HG03025 (cell line): ENCODE measurements around the gene KRTAP4-9.
"Not testable (repeated sequence)": the region's sequence is repeated elsewhere in the genome, so short reads cannot be mapped to it uniquely, and the experiment has no call there.

Experiments
- ATAC-seq: cut with Tn5 transposase; IDR thresholded peaks from one replicate; pipeline ENCODE4 v1.9.1; 2021; ENCODE audit warnings: mild to moderate bottlenecking, moderate library complexity; ENCODE audit not compliant: unreplicated experiment, low FRiP score

Gene KRTAP4-9

DNA sequence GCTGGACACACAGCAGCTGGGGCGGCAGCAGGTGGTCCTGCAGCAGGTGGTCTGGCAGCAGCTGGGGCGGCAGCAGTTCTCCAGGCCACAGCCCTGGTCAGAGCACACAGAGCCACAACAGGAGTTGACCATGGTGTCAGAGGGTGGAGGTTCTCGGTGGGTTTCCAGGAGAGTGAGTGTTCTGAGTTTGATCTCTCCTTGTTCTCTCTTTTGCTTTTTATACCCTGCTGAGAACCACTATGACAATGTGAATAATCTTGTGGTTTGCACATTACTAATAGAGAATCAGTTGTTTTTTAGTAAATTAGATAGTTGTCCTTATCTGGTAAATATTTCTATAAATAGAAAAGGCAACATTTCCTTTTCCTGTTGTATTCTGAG lies 18.8 kb downstream of the KRTAP4-9 start, which contains the start of gene KRTAP4-12:
Gene KRTAP4-12 (minus strand): TSS at position 192 of the 381 bp plus-strand sequence. CDS start 60 bp downstream, at position 132.
- not testable (repeated sequence) for ATAC-seq

DNA sequence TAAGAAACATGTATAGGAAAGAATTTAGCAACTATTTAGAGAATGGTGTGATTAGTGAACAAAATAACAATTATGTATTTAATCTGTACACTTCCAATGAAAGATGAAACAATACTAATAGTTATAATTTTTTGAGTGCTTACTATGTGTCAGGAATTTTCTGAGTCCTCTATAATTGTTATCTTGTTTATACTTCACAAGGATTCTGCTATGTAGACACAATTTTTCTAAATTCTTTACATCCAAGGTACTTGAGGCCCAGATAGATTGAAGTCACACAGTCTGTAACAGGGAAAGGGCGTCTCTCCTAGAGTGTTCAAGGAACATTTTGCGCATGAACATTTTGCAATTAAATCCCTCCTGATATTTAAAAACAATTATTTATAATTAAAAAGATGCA lies 19.9 kb downstream of the KRTAP4-9 start:
- ATAC-seq: no peak

DNA sequence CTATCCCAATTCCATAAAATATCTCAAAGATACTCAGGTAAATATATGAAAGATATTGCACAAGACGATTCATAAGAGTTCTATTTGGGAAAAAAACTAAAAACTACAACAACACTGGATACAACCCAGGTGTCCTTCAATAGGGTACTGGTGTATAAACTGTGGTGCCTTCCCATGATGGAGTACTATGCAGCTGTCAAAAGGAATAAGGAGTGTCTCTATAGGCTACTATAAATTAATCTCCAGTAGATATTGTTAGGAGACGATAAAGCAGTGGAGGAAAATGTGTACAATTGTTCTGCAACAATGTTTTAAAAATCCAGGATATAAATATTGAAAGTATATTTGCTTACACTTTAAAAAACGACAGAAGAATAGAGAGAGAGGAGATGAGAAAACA lies 21.2 kb downstream of the KRTAP4-9 start:
- no peak for ATAC-seq

DNA sequence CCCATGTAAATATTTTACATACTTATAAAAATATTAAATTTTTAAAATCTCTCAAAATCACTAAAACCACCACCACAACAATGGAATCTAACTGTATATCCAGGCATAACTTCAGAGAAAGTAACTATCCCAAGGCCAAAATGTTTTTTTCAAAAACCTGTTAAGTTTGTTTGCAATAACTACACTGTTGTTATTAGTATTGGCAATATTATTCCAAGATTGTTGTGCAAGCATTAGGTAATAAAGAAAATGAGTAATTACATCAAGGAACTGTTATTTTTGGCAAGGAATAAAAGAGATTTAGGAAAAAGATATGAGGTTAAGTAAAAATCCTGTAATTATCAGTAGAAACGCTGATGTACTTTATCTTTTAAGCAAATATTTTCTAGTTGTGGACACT lies 22.2 kb downstream of the KRTAP4-9 start:
- ATAC-seq: no peak

GRCh38 chr17:41131979-41132378 lies 26.8 kb downstream of the KRTAP4-9 start:
- no peak for ATAC-seq

GRCh38 chr17:41133880-41134735 lies 28.9 kb downstream of the KRTAP4-9 start:
- ATAC-seq: no peak

DNA sequence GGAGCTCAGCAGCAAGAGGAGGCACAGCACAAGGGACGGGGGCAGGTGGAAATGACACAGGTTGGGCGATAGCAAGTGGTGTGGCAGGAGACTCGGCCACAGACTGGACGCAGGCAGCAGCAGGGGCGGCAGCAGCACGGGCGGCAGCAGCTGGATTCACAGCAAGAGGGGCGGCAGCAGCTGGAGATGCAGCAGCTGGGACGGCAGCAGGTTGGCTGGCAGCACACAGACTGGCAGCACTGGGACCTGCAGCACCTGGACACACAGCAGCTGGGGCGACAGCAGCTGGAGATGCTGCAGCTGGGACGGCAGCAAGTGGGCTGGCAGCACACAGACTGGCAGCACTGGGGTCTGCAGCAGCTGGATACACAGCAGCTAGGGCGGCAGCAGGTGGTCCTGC lies 34.7 kb downstream of the KRTAP4-9 start:
- not testable (repeated sequence) for ATAC-seq

DNA sequence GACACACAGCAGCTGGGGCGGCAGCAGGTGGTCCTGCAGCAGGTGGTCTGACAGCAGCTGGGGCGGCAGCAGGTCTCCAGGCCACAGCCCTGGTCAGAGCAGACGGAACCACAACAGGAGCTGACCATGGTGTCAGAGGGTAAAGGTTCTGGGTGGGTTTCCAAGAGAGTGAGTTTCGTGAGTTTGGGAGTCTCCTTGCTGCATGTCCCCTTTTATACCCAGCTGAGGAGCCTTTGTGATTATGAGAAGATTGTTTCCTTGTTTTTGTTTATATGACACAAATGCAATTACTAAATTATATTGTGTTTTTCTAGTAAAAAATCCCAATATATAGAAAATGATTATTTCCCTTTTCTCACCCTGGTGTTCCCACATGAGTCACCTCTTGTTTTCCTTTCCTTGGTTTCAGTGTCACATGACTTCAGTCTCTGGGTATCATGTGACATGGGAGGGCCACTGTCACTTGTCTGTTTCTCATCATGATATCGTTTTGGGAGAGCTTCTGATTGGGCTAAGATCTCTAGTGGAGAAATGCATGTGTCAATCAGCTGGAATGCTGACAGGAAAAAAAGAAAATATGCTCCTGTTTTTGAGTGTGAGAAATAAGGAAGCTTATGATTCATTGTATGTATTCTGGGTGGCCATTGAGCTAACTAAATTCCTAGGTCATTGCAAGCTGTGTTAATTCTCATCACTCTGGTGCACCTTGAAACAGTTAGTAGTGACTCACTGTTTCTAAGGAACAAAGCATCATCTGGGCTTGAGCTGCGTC lies 35.4 kb downstream of the KRTAP4-9 start, which contains the start of gene KRTAP4-6:
Gene KRTAP4-6 (minus strand): TSS at position 185 of the 772 bp plus-strand sequence. CDS start 57 bp downstream, at position 128.
- no peak for ATAC-seq

DNA sequence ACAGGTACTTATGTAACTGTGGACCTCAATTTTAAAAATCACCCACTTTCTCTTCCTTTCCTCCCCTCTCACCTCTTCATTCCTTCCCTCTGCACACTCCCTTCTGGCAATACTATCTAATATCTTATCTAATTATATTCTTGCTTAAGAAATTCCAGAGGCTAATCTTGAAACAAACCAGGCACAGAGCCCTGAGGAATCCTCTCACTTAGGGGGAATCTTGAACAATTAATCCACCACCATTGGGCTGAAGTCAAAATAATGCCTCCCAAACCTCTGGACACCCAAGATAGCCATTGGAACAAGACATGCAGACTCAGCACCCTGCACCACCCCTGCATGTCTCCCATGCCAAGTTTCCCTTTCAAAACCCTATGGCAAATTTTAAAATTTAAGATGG lies 36.2 kb downstream of the KRTAP4-9 start:
- ATAC-seq: no peak

DNA sequence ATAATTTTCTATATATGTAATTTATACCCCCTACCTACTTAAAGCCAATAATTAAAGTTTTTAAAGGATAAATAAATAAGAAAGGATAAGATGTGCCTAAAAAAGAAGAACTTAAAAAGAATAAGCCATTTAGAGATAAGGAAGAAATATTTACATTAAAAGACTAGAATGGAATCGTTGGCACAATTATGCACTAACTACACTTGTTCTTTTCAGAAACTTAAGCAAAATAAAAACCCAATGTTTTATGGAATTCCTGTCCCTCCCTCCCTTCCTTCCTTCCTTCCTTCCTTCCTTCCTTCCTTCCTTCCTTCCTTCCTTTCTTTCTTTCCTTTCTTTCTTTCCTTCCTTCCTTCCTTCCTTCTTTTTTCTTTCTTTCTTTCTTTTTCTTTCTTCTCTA lies 39.7 kb downstream of the KRTAP4-9 start:
- ATAC-seq: no peak

DNA sequence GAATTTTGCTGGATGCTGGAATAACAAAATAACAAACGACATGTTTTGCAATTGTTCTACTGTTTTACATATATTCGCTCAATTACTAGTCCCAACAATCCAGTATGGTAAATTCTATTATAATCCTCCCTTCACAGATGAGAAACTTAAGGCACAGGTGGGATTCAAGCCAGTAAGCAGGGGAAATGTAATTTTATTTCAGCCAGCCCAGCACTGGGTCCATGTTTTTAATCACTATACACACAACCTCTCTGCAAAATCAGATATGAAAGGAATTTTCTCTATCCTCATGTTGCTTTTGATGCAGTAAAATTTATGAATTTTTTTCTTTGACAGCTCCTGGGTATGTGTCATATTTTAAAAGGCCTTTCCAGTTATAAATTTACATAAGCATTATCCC lies 40.1 kb downstream of the KRTAP4-9 start:
- no peak for ATAC-seq

DNA sequence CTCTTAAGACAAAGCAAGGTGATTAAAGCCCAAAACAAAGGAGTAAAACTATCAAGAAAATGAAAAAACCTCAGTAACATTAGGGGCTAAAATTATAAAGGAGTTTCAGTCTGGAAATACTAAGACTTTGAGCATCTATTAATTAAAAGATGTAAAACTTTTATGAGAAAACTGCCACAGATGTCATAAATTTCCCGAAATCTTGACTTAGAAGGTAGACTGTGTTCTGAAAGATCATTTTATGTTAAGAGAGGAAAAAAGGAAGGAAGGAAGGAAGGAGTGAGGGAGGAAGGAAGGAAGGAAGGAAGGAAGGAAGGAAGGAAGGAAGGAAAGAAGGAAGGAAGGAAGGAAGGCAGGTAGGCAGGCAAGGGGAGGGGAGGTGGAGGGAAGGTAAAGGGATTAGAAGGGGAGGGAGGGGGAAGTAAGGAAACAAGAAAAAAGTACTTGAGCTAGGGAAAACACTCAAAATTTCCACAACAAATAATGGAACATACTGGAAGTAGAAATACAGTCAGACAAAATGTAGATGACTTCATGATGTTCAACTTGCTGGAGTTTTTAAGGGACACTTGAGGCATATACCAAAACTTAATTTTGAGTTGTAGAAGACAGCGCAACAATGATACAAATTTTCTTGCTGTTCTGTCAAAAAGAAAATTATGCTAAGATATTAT lies 42.5 kb downstream of the KRTAP4-9 start:
- ATAC-seq: no peak

DNA sequence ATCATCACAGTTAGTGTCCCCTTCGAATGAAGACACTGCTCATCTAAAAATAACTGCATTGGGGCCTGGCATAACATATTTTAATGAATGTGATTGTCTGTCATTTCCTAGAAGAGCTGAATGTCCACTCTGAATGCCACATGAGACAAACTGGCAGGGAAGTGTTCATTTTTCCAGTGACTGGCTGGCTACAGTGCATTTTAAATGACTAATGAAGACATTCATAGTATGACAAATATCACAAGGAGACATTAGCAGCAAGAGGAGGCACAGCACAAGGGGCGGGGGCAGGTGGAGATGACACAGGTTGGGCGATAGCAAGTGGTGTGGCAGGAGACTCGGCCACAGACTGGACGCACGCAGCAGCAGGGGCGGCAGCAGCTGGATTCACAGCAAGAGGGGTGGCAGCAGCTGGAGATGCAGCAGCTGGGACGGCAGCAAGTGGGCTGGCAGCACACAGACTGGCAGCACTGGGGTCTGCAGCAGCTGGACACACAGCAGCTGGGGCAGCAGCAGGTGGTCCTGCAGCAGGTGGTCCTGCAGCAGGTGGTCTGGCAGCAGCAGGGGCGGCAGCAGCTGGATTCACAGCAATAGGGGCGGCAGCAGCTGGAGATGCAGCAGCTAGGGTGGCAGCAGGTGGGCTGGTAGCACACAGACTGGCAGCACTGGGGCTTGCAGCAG lies 43.9 kb downstream of the KRTAP4-9 start:
- ATAC-seq: not testable (repeated sequence)

DNA sequence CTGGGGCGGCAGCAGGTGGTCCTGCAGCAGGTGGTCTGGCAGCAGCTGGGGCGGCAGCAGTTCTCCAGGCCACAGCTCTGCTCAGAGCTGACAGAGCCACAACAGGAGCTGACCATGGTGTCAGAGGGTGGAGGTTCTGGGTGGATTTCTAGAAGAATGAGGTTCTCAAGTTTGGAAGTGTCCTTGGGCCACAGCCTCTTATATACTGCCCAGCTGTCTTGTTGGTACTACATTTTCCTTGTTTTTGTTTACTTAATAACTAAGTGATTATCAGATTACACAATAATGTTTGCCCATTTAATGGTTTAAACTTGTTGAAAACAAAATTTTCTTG lies 44.4 kb downstream of the KRTAP4-9 start, which contains the start of gene KRTAP4-5:
Gene KRTAP4-5 (minus strand): TSS at position 174 of the 334 bp plus-strand sequence. CDS start 58 bp downstream, at position 116.
- no peak for ATAC-seq

GRCh38 chr17:41150026-41150425 lies 44.8 kb downstream of the KRTAP4-9 start:
- no peak for ATAC-seq

DNA sequence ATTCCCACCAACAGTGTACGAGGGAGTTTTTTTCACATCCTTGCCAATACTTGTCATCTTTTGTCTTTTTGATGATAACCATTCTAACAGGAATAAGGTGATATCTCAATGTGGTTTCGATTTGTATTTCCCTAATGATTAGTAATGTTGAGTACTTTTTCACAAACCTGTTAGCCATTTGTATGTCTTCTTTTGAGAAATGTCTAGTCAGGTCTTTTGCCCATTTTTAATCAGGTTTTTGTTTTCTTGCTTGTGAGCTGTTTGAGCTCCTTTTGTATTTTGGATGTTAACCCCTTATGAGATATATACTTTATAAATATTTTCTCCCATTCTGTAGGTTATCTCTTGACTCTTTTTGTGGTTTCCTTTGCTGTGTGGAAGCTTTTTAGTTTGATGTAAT lies 46.3 kb downstream of the KRTAP4-9 start:
- no peak for ATAC-seq

DNA sequence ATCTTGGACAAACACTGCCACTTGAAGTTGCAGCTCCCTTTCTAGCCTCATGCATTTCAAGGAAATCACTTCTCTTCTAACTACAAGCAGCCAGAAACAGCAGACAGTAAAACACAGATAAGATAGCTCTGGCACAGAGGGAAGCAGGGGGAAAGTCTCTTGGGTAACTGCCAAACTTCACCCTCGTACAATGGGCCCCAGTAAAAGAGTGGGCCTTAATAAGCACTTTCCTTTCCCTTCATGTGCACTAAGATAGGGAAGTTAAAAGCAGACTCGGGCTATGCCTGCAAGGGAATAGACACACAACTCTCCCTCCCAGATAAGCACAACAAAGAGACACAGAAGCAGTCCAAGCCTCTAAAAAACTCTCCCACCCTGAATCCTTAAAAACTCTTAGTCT lies 48.7 kb downstream of the KRTAP4-9 start:
- no peak for ATAC-seq
